B cell (primary cell): ENCODE results near the gene PLG.
A peak's percentile ranks its signal among the peaks of the same experiment; 100 is the strongest.

Source experiments
- EZH2 ChIP-seq: IDR thresholded peaks from 2 replicates; pipeline ENCODE4 v1.6.1; 2012; ENCODE audit warnings: borderline replicate concordance, low read depth, mild to moderate bottlenecking, moderate library complexity, low read length; ENCODE audit not compliant: insufficient read depth, poor library complexity, severe bottlenecking
- TF ChIP-seq, protein P1 (sequence below): fragments of 200-600 bp; IDR thresholded peaks from one replicate; pipeline ENCODE4 v1.8.0; 2022; ENCODE audit warnings: antibody characterized with exemption, mild to moderate bottlenecking

DNA sequence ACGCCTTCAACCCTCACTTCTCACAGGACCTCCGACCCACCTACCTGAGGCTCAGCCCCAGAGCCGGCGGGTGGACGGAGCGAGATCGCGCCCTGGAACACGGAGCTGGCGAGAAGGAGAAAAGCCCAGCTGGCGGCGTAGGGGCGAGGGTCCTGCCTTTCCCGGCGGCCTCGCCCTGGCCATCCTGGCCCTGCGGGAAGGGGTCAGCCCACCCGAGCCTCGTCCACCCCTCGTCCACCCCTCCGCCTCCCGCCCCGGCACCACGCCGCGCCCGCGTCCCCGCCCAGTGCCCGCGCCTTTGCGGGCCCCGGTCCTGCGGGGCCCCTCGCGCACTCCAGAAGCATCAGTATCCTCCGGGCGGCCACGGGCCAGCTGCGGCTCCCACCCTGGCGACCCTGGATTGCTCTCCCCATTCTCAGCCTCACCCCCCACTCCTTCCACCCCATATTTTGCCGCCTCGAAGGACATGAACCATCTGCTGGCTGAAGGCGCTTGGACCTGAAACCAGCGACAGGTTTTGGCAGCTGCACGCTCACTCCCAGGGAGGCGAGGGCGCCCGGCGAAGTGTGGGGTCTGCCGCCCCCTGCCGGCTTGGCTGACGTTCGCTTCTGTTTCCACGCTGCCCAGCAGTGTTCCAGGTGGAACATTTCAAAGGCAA lies 65.1 kb downstream of the PLG start:
- TF ChIP-seq, protein P1, sequence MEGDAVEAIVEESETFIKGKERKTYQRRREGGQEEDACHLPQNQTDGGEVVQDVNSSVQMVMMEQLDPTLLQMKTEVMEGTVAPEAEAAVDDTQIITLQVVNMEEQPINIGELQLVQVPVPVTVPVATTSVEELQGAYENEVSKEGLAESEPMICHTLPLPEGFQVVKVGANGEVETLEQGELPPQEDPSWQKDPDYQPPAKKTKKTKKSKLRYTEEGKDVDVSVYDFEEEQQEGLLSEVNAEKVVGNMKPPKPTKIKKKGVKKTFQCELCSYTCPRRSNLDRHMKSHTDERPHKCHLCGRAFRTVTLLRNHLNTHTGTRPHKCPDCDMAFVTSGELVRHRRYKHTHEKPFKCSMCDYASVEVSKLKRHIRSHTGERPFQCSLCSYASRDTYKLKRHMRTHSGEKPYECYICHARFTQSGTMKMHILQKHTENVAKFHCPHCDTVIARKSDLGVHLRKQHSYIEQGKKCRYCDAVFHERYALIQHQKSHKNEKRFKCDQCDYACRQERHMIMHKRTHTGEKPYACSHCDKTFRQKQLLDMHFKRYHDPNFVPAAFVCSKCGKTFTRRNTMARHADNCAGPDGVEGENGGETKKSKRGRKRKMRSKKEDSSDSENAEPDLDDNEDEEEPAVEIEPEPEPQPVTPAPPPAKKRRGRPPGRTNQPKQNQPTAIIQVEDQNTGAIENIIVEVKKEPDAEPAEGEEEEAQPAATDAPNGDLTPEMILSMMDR: peak; percentile 68
- TF ChIP-seq EZH2: no peak
